IMR-90 (cell line): ENCODE measurements around the gene TTC28.

Experiments
- POLR2A ChIP-seq: IDR thresholded peaks from 2 replicates; pipeline ENCODE4 v1.6.1; 2012; ENCODE audit warnings: mild to moderate bottlenecking, low read depth, low read length
- TF ChIP-seq, protein P1 (sequence below): conservative IDR thresholded peaks from 2 replicates; pipeline ENCODE4 v1.5.1; 2012; ENCODE audit warnings: mild to moderate bottlenecking, low read depth, low read length, improper control_type of control experiment

DNA sequence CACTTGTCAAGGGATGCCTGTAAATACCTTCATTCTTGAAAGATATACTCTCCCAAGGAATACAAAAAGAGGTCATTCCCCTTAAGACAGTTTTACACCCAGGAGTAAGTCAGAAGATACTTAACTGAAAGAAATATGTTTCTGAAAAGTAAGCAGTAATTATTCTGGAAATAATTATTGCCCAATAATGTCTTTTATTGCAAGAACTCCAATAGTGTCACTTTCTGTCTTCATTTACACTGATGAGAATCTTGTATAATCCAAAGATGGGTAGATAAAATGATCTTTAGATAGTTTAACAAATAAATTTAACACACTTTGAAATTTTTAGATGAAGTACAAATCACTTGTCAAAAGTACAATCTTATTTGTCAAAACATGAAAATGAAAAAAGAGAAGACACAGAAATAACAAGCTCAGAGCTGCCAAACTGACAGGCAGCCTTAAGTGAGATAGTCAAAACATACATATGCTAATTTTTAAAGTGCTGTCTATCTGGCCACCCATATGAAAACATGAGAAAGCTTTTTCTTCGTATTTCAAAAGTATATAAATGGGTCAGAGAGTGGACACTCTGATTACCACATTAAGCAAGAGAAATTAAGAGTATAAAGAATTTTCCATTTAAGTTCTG is 225.1 kb downstream of the TTC28 start:
- TF ChIP-seq, protein P1, sequence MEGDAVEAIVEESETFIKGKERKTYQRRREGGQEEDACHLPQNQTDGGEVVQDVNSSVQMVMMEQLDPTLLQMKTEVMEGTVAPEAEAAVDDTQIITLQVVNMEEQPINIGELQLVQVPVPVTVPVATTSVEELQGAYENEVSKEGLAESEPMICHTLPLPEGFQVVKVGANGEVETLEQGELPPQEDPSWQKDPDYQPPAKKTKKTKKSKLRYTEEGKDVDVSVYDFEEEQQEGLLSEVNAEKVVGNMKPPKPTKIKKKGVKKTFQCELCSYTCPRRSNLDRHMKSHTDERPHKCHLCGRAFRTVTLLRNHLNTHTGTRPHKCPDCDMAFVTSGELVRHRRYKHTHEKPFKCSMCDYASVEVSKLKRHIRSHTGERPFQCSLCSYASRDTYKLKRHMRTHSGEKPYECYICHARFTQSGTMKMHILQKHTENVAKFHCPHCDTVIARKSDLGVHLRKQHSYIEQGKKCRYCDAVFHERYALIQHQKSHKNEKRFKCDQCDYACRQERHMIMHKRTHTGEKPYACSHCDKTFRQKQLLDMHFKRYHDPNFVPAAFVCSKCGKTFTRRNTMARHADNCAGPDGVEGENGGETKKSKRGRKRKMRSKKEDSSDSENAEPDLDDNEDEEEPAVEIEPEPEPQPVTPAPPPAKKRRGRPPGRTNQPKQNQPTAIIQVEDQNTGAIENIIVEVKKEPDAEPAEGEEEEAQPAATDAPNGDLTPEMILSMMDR: no peak
- TF ChIP-seq POLR2A: no peak
